NCI-H2107 (cell line): ENCODE measurements around the gene GDPD4.

Experiments
- DNase-seq: peaks from one replicate; lab custom pipeline; 2025; lab: John Stamatoyannopoulos, UW

The GDPD4 gene

DNA sequence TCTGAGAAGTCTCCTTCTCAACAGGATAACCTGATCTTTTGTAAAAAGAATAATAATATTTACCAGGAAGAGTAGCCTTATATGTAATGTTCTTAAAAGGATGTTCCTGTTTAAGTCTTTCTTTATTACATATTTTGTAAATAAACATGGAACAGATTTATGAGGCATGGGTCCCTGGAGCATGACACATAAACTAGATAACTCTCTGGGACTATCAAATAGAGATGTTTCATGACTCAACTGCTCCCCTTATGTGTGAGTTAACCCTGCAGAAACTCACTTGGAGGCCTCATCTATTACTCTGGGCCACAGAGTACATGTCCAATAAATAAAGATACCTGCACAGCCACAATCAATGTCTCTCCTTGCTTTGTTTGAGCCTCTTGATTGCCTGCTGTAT, 64.6 kb downstream of the GDPD4 start:
- DNase-seq = no peak

DNA sequence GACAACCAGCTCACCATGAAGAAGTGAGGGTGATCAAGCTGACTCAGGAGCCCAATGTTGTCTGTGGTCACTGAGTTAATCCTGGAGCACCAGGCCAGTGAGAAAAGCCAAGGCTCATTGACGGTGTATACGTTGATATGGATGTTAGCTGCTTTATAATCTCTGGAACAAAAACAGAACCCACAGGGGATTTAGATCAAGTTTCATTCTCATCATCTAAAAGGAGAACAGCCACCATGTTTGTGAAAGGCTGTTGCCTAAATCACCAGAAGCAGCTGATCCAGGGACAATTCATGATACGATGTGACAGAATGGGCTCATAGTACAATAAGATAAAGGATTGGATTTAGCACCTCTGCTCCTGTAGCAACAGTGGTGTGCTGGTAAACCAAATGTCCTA, 68.5 kb downstream of the GDPD4 start:
- no peak for DNase-seq

DNA sequence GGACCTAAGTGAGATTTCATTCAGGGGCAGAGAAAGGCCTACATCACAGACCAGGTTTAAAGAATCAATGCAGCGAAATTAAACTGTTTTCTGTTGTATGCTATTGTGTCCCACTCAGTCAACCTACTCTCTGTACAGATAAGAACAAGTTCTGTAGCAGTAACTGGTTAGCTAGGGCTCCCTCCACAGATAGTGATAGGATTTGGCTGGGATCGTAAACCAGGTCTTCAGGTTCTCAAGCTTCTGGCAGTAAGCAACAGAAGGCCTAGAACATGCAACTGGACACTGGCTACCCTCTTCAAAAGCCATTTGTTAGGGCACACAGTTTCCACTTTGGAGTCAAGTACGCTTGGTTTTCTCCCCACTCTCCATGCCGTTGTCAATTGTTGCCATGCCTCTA, 69.2 kb downstream of the GDPD4 start:
- no peak for DNase-seq

DNA sequence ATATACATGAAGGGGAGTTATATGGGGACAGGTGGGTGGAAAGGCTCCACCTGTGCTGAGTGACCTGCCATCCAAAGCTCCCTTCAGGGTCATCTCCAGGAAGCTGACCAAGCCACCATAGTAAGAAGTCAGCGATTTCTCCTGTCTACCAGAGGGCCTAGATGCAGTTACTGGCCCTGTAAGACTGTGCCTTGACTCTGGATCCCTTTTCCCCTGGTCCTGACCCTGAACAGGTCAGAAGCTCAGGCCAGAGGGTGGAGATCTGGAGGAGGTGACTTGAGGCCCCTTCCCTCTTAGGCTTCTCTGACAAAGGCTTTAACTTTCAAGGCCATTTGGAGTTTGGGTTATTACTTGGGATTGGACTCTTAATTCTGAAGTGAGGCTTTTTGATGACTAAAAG, 69.7 kb downstream of the GDPD4 start:
- DNase-seq = no peak

DNA sequence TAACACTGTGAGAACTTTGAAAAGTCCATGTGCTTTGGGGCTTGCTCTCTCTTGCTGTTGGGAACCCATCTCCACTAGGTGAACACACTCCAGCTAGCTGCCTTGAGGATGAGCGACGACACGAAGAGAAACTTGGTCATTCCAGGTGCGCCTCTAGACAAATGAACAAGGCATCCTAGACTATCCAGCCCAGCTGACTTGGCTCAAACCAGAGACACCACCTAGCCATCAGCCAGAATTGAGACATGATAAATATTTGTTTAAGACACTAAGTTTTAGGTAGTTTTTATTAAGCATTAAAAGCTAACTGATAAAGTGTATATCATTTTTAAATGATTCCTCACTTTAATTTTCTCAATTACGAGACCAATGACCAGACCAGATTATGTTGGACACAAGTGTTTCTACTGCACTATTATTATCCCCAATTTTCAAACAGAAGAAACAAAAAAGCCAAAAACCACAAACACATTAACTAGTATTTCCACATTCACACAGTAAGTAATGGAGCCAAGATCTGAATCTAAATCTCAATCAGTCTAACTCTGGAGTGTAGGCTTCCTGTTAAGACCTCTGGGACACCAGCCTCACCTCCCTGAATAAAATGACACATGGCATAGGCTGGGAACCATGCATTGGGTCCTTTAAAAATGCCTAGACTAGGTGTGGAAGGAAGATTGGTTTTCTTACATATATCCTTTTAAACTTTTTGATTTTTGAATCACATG, 70.4 kb downstream of the GDPD4 start:
- no peak for DNase-seq

DNA sequence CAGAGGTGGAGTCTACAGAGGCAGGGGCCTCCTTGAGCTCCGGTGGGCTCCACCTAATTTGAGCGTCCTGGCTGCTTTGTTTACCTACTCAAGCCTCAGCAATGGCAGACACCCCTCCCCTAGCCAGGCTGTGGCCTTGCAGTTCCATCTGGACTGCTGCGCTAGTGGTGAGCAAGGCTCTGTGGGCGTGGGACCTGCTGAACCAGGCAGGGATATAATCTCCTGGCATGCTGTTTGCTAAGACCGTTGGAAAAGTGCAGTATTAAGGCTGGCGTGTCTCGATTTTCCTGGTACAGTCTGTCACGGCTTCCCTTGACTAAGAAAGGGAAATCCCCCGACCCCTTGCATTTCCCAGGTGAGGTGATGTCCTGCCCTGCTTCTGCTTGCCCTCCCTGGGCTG, 77.7 kb downstream of the GDPD4 start:
- no peak for DNase-seq

DNA sequence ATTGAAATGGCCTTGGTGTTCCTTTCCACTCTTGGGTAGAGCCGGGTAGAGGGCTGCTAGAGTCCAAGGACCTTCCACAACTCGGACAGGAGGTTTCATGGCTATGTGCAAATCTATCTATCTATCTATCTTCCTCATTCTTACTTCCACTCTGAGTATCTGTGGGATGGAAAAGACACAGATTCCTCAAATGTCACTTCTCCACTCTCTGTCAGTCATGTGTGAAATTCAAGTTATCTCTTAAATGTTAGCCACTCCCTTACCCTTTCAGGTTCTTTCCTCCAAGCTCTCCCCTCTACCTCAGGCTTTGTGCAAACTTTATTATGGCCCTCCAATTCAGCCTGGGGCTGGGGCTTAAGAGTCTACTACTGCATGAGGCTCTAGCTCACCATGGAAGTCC, 84.3 kb downstream of the GDPD4 start:
- DNase-seq = no peak

DNA sequence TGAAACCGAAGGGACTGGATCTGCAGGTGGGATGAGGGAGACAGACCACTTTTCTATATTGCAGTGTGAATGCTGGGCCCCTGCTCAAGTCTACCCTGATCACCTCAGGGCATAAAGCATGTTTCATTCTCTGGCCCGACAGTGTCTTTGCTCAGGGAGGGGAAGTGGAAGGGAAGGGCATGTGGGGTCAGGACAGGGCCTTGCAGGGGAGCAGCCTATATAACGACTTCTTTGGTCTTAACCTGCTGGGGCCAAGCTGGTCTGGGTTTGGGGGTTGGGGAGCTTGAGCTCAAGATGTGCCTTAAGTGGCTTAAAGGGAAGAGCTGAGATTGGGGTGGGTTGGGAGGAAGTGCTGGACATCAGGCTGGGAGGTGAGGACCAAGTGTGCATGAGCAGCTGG, 86.4 kb downstream of the GDPD4 start:
- no peak for DNase-seq

DNA sequence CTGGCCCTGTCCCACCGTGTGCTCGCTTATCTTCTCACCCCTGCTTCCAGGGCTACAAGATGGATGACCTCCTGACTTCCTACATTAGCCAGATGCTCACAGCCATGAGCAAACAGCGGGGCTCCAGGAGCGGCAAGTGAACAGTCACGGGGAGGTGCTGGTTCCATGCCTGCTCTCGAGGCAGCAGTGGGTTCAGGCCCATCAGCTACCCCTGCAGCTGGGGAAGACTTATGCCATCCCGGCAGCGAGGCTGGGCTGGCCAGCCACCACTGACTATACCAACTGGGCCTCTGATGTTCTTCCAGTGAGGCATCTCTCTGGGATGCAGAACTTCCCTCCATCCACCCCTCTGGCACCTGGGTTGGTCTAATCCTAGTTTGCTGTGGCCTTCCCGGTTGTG, 86.9 kb downstream of the GDPD4 start:
- no peak for DNase-seq

DNA sequence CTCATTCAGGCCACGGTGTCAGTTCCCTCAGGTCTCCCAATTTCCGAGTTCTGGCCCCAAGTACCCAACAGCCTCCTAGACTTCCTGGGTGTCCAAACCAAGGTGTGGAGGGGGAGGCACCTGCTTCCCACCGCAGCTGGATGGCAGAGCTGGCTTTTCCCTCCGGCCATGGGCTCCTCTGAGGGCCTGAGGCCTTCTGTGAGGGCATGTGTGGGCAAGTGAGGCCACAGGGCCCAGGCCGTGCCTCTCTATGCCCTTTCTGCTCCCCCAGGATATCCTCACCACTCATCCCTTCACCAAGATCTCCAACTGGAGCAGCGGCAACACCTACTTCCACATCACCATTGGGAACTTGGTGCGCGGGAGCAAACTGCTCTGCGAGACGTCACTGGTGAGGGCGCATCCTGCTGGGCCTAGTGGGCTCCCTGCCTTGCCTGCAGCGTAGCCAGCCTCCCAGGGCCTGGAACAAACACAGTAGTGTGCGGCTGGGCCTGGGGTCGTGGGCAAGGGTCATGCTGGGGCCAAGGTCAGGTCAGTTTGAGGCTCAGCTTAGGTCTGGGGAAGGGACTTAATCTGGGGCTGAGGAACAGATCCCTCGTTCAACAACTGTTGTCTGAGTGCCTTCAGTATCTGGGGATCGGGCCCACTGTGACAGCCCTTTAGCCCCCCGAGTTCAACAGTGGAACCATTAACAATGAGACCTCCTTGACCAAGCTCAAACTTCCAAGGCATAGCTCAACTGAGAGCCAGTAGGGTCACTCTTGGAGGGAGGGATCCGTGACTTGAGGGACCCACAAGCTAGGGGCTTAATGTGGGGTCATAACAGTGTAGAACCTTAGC, 87.7 kb downstream of the GDPD4 start:
- DNase-seq = no peak

DNA sequence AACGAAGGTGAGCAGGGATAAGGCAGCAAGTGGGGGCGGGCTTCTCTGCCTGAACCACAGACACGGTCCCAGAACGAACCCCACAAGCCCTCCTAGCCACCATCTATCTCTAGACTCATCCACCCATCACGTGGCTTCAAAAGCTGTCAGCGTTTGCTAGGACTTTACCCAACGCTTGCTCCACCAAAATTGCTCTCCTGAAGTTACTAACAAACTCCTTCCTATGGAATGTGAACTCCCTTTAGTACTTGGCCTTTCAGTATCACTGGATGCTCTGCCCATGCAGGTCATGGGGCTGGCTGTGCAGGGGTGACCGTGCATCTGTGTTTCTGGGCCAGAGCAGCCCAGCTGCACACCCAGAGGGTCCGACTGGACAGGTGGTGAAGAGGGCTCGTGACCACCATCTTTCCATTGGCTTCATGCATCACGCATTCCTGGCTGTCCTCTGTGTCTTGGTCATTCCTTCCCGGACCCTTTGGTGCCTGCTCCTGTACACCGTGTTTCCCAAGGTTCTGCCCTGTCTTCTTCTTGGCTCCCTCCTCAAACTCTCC, 88.4 kb downstream of the GDPD4 start:
- no peak for DNase-seq

DNA sequence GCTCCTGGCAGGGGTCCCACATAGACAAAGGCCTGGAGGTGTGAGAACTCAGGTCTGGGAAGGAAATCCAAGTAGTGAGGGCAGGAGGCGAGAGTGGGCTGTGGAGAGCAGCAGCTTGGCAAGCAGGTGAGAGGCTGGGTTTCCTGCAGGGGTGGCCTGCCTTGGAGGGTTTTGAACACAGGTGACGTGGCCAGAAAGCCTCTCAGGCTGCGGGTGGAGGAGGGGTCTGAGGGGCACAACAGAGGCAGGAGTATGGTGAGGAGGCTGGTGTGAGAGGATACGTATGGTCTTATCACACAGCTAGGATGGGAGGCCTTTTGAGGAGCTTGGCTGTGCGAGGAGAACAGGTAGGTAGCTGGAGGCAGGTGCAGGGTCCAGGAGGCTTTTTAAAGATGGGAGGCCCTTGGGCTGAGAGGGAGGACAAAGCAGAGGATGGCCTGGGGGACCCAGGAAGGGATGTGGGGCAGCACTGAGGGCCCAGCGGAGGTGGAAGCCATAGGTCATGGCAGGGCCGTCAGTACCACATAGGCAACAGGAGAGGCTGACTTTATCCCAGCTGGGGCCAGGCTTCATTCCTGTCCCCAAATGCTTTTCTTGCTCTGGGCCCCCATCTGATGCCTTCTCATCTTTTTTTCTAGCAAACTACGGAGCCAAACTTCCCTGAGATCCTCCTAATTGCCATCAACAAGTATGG, 89.0 kb downstream of the GDPD4 start:
- no peak for DNase-seq

DNA sequence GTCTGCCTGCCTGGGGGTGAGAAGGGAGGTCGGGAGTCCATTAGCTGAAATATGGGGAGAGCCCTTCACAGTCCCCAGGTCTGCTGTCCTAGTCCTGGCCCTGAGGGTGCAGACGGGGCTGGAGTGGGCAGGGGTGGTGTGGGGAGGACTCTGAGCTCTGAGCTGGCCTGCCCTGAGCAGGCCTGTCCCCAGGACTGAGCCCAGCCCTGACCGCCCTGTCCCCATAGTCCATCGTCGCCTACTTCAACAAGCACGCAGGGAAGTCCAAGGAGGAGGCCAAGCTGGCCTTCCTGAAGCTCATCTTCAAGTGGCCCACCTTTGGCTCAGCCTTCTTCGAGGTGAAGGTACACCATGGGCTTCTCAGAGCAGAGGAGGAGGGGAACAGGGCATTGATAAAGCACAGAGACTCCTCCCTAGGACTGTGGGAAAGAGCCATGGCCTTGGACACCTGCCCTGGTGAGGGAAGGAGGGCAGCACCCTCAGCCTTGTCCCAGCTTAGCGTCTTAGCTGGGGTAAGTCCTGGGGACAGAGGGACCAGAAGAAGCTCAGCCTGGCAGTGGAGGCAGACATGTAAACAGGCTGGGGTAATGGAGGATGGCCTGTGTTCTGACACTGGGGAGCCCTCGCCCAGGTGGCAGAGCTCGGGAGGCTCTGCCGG, 89.8 kb downstream of the GDPD4 start:
- DNase-seq = no peak

DNA sequence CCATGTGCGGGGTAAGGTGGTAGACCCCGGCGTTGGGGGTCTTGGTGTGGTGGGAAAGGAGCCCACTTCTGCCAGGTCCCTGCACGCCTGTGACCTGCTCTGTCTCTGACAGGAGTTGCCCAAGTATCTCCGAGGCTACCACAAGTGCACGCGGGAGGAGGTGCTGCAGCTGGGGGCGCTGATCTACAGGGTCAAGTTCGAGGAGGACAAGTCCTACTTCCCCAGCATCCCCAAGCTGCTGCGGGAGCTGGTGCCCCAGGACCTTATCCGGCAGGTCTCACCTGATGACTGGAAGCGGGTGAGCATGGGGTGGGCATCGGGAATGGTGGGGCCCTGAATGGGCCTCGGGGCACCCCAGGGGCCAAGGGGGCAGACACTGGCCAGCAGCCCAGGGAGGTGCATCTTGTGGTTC, 90.4 kb downstream of the GDPD4 start:
- no peak for DNase-seq

DNA sequence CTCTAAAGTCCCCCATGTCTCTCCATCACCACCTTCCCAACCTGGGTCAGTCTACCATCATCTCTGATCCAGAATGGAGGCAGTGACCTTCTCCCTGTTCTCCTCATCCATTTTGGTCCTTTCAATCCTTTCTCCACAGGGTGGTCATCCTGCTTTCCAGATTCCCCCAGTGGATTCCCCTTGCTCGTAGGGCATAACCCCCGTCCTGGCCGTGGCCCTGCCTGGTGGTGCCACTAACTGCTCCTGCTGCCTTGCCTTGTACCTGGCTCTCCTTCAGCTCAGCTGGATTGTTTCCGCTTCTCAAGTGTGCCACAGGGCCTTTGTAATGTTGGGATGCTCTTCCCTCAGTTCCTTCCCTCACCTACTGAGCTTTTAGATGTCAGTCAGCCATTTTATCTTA, 91.8 kb downstream of the GDPD4 start:
- DNase-seq = no peak

DNA sequence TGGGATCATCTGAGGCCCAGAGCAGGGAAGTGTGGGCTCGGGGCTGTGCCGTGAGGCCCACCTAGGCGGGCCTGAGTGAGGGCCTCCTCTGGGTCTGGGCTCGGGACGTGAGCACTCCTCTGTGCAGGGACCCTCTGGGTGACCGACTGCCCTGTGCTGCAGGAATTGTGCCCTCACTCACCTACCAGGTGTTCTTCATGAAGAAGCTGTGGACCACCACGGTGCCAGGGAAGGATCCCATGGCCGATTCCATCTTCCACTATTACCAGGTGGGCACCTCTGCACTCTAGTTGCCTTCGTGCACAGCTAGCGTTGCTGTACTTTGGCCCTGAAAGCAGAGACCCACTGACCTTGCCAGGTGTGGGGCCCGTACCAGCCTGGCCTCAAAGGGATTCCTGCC, 93.0 kb downstream of the GDPD4 start:
- DNase-seq = no peak

DNA sequence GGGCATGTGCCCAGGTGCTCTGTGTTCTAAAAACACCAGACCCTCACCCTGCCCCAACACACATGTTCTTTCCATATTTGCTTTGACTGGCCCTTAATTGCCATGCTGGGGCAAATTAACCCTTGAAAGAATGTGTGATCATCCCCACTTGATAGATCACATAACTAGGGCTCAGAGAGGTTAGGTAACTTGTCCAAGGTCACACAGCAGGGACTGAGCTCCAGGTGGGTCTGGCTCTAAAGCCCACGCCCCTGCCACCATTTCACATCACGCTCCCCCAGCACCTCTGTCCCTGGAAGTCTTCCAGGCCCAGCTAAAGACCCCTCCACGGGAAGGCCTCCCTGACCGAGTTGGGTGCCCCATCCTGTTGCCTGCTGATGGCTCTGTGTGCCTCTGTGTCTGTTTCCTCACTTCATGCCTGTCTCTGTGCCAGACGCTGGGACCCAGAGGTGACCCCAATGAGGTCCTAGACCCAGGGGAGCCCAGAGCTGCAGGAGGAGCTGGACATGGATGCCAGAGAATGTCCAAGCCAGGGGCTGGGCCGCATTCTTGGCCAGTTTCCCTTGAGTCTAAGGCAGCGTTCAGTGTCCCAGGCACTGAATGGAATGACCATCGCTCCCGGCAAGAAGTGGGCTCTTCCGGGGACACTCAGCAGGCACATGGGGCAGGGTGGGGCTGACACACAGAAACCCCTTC, 93.7 kb downstream of the GDPD4 start:
- no peak for DNase-seq

DNA sequence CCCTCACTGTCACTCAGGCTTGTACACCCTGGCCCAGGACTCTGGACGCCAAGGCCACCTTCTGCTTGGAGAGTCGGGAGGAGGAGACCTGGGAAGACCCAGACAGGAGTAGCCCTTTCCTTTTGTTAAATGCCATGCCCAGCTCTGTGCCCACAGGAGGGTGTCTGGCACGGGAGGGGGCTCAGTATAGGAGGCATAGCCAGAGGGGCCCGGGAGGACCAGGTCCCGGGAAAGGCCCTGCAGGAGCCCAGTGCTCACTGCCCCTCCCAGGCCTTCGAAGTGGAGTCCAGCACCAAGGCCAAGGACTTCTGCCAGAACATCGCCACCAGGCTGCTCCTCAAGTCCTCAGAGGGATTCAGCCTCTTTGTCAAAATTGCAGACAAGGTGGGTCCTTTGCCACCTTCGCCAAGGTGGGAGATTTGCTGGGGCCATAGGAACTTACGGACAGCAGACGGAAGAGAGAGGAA, 94.4 kb downstream of the GDPD4 start:
- DNase-seq = no peak

DNA sequence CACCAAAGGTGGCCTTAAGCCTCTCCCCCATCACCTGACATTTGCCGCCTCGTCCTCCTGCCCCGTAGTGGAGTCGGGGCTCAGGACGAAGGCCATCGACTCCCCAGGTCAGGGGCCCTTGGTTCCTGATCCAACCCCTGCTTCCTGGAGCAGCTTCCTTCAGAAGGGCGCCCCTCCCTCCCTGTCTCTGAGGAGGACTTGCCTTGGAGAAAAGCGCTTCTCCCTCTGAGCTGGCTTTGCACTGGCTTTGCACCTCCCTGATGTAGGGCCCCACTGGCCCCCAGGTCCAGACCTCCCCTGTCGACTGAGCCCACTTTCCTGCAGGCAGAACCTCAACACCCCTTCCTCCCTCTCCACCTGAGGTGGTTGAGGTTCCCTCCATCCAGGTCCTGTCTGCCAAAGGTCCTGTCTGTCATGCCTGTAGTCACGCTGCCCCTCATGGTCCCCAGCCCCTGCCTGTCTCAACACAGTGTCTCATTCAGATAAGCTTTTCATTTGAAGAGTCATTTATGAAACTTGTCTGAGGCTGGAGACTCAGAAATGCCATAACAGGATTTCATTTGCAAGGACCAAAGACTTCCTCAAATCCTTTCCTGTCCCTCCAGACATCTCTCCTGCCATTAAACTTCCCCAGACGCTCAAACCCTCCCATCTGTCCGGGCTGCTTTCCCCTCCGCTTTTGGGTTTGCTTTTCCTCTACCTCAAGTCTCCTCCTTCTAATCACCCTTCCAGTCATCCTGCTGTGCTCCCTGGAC, 95.0 kb downstream of the GDPD4 start:
- DNase-seq = no peak

DNA sequence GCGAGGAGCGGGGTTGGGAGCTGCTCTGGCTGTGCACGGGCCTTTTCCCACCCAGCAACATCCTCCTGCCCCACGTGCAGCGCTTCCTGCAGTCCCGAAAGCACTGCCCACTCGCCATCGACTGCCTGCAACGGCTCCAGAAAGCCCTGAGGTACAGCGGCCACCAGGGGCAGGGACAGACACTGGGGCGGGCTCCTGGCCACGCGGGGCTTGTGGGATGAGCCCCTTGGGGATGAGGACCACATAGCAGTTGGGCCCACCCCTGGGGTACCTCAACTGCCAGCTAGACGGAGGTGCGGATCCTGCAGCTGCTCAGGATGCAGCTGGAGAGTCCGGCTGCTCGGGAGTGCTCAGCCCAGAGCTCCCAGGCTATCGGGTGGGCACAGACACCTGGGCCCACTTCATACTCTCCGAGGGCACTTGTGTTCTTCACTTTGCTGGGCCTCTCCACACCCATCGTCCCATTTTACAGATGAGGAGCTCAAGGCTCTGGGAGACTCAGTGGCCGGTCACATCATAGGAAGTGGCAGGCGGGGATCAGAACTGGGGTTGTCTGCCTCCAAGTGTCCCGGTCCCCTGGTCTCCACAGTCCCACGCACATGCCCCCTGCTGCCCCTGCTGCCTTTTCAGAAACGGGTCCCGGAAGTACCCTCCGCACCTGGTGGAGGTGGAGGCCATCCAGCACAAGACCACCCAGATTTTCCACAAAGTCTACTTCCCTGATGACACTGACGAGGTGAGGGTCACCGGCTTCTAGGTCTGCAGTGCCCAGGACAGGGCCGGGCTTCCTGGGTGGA, 95.8 kb downstream of the GDPD4 start:
- no peak for DNase-seq
